Renal pelvis (tissue), 4 donors: ENCODE measurements around the gene NEAT1. TPM values are rescaled to one million over a fixed set of nuclear protein-coding genes. Genes with fewer than 3 reads are reported as not detected.

ENCODE experiments used
- DNase-seq: peaks from one replicate; pipeline ENCODE4 v3.0.0-alpha.2; 2013
- polyA plus RNA-seq, 3 donors: library from polyadenylated mRNA; unstranded; fragments of 120-200 nt; gene quantifications; one replicate each; pipeline ENCODE4 v1.2.1, GENCODE V29; 2013; ENCODE audit not compliant: insufficient read length in 3 of 3

NEAT1 gene
- polyA plus RNA-seq, 3 donors, result 120 to 327 (median 277) TPM

- DNase-seq, result no peak
Measured at GRCh38 chr11:65419772-65420481, 2.7 kb upstream of the NEAT1 start.

GRCh38 chr11:65420506-65420905 lies 2.1 kb upstream of the NEAT1 start:
- no peak for DNase-seq

GRCh38 chr11:65420979-65421793 lies 1.4 kb upstream of the NEAT1 start:
- DNase-seq, result no peak

- DNase-seq, result peak; percentile 96
Measured at GRCh38 chr11:65421794-65422632, 585 bp upstream of the NEAT1 start.

GRCh38 chr11:65423516-65424204 lies 1.1 kb downstream of the NEAT1 start:
- no peak for DNase-seq

GRCh38 chr11:65424205-65425104 lies 1.9 kb downstream of the NEAT1 start:
- DNase-seq, result no peak

GRCh38 chr11:65425105-65425970 lies 2.7 kb downstream of the NEAT1 start:
- DNase-seq, result no peak

GRCh38 chr11:65425971-65426838 lies 3.6 kb downstream of the NEAT1 start:
- no peak for DNase-seq

- no peak for DNase-seq
Measured at GRCh38 chr11:65426839-65427690, 4.5 kb downstream of the NEAT1 start.

GRCh38 chr11:65427691-65428577 lies 5.3 kb downstream of the NEAT1 start:
- DNase-seq, result no peak

- no peak for DNase-seq
Measured at GRCh38 chr11:65428578-65429067, 6.0 kb downstream of the NEAT1 start.

GRCh38 chr11:65429068-65429681 lies 6.6 kb downstream of the NEAT1 start:
- DNase-seq, result no peak

- DNase-seq, result no peak
Measured at GRCh38 chr11:65429724-65430405, 7.3 kb downstream of the NEAT1 start.

- no peak for DNase-seq
Measured at GRCh38 chr11:65430406-65431217, 8.0 kb downstream of the NEAT1 start.
